Nucleus accumbens (tissue), 56 donors: ENCODE results near the gene ZNF892.

ENCODE experiments used
- DNase-seq, 56 donors: peaks; one replicate each; lab custom pipeline; 2025; lab: John Stamatoyannopoulos, UW

The ZNF892 gene

DNA sequence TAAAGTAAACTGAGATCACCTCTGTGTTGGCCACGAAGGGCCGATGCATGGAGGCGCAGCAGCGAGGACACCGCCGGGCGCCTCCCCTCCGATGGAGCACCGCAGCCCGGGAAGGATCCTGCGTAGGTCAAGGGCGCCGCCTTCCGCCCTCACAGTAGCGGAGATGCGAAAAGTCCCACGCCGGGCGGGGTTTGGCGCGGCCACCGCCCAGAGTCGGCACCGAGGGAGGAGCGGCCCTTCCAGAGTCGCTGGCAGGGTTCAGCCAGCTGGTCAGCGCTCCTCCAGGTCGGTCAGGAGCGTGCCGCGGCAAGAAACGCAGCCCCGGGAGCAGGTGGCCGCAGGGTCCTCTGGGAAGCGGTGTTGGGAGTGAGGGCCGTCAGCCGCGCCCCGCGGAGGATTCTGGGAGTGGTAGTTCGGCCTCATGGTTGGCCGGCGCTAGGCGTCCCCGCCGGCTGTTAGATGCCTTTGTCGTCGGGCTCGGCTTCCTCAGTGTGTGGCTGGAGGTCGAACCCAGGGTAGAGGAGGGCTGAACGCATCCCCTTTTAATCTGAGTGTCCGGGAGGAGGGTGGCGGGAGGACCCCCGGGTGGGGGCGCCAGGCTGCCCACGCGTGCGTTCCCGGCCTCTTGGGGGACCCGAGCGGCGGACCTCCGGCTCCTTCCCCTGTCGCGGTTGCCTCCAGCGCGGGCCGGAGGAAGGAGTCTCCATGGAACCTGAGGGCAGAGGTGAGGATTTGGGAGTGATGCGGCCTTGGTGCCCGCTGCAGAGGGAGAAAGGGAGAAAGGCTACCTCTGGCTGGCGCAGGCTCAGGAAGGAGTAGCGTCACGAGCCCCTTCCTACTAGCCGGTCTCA is at the start of gene ZNF892:
ZNF892 (plus strand) TSS at position 411 of the 851 bp plus-strand sequence; CDS start at position 706, 295 bp downstream.
- DNase-seq: peak; percentile 63 to 93 (median 86)

DNA sequence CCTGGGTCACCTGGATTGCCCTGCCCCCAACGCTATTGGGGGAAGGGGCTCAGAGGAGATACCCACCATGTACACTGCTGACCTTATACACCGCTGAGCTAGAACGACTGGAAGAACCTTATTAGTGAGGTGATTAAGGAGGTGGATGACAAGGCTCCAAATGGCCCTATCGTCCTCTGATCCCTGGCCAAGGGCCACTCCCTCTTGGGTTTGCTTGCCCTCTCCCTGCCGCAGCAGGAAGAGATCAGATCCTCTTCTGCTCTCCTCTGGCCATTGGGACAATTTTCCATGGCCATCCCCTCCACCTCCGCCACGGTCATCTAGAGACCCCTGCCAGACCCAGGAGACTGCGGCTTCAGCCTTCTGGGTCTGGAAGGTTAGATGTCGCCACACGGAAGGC is 48.9 kb upstream of the ZNF892 start:
- no peak for DNase-seq

DNA sequence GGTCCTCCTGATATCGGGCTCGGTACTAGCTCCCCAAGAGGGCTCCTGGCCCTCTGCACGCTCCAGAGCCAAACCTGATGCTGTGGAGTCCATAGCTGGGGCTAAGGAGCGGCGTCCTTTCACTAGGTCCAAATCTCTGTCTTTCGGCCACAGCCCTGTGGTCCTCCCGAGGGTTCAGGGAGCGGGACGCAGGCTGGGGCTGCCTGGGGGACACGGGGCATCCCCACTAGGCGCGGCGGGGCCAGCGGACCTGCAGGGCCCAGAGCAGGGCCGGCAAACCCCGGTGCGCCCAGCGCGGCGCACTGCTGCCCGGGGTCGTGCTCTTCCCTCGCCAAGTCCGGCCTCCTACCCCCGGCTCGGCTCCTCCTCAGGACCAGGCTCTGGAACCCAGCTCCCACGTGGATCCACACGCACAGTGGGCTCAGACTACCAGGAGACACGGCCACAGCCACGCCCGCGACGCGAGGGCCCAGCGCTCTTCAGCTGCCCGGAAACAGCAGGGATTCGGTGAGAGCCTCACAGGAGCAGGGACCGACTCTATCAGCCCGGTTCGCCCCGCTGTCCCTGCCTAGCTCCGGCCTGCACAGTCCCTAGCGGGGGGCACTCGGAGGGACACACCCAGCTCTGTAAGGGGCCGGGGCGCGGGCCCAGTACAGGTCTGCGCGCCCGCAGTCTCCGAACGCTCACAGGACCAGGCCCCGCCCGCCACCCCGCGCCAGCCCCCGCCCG is 48.3 kb upstream of the ZNF892 start:
- DNase-seq: peak in 45 of 56 donors; percentile 10 to 75 (median 36)

DNA sequence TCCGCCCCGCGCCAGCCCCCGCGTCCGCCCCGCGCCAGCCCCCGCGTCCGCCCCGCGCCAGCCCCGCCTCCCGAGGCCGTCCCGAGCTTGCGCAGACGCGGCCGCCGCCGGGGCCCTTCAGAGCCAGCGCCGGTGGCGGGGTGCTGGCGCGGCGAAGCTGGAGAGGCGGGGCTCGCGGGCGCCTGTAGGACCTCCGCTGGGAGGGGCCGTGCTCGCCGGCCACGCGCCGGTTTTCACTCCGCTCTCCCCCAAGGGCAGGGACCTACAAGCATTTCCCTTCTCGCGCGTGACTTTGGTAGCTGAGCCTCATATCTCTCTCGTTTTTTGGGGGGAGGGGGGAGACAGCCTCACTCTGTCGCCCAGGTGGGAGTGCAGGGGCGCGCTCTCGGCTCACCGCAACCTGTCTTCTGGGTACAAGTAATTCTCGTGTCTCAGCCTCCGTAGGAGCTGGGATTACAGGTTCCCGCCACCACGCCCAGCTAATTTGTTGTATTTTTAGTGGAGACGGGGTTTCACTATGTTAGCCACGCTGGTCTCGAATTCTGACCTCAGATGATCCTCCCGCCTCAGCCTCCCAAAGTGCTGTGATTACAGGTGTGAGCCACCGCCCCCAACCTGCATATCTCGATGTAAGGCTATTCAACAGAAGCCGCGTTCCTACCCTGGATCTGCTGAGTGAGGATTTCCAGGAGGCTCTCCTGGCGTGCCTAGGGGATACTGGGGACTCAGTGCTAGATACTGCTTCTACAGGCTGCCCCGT is 47.5 kb upstream of the ZNF892 start, which contains the start of gene ZNF514:
ZNF514 (minus strand) TSS at position 159 of the 760 bp plus-strand sequence. CDS start 6,595 bp downstream, outside the sequence.
- peak in 54 of 56 donors; percentile 9 to 86 (median 55) for DNase-seq

DNA sequence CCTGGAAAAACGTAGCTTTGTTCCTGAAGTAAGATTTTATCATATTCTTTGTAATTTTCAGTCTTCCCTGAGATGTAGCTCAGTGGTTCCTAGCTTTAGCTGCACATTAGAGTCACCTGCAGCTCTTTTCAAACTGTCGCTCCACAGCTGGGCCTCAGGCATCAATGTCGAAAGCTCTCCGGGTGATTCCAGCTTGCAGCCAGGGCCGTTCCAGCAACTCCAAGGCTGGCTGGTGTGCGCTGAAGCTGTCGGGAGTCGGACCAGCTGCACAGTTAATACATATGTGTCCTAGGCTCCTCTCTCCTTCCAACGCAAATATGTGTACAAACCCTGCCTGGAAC is 42.3 kb upstream of the ZNF892 start:
- DNase-seq: peak in 1 of 56 donors; percentile 57

DNA sequence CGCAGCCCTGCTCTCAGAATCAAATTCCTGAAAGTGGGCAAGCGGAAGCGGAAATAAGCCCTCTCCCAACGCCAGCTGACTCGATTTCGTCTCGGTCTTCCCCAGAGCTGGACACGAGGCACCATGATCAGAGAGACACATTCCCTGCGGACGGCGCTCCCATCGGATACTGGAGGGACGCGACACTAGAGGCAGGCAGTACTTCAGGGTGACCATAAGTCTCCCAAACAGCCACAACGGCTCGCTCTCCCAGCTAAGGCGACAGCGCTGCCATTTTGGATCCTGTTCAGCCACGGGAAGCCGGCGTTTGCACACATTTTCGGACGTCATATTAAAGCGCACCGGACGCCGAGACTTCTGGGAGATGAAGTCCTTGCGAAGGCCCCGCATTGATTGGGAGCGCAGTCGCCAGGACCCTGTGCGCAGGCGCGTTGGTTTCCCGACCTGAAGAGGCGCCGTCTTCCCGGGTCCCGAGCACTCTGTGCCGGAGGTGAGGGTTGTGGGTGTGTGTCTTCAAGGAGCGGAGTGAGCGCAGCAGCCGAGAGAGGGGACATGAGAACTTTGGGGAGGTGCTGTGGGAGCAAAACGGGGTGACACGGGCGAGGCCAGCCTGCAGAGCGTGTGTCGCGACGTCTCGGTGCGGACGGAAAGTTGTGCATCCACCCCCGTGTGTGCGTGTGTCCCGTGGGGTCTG is 41.8 kb upstream of the ZNF892 start, which contains the start of gene ZNF2:
ZNF2 (plus strand) TSS at position 439 of the 694 bp plus-strand sequence. CDS start 10,418 bp downstream, outside the sequence.
- DNase-seq: peak in 55 of 56 donors; percentile 75 to 99 (median 96)

DNA sequence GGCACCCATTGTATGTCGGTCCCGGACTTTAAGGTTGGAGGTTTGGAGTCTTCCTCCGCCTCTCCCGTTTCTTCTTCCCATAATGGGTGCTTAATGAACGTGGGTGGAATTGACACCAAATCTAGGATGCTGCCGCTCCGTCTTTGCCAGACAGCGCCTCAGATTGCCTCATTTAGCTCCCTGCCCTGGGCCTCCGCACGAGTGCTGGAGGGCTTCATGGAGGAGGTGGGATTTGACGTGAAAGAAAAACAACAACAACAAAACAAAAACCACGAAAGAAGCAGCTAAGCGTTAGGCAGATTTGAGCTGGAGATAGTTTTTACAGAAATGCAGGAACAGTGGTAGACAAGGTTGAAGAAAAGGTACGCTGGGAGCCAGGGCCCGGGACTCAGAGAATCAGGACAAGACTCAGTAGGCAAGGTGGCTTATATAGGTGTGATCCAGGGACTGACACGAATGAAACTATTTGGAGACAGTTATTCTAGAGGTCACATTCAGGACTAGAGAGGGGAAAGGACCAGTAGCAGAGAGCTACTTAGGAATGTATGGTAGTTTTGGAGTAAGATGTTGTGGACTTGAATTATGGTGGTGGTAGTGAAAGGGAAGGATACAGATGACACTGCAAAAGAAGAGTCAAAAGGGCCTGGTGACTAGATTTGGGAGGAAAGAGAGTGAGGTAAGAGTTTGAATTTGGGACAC is 41.1 kb upstream of the ZNF892 start:
- DNase-seq: peak in 3 of 56 donors; percentile 32 to 61 (median 43)

DNA sequence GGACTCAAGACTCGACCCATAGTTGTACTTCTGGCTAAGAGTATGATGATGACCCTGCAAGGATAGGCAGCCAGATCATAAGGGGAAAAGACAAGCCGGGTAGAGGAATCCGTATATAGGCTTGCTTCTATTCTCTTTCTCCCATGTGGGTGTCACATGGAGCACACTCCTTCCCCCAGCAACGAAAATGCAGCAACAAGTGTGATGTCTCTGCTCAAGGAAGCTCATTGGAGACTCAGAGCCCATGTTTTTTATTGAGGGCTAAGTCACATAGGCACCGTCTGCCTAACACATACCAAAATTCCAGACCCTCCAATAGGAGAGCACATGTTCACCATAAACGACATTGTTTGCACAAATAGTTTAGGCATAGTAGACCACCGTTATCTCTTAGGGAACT is 35.4 kb upstream of the ZNF892 start:
- no peak for DNase-seq

DNA sequence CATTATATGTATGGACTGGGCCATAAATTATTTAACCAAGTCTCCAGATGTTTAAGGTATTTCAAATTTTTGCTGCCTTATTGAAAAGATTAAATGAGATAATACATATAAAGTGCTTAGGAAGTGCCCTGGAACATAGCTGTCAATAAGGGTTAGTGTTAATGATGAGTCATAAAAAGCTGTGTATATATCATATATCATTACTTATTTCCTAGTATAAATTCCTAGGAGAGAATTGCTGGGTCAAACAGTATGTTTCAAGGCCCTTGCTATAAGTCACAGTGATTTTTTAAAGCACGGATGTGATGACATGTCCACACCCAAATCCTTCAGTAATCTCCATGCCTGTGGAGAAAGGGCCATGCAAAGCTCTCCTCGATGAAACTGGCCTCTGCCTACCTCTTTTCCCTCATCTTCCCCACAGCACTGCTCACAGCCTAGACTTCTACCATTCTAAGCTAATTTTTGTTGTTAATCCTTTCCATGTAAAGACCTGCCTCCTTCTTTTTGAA is 33.2 kb upstream of the ZNF892 start:
- no peak for DNase-seq

DNA sequence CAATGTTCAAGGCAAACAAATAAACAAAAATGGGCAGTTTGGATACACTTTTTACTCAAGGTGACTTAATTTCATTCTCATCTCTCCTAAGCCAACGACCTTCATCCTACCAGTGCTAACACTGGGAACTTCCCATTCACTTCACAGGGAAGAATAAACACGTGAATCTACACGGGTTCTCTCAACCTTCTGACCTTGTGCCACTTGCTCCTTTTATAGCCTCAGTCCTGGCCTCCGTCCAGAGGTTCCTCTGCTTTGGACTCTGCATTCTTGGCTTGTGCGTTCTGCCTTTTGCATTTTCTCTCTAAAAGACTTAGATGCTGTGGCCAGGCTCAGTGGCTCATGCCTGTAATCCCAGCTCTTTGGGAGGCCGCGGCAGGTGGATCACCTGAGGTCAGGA is 27.9 kb upstream of the ZNF892 start:
- no peak for DNase-seq

DNA sequence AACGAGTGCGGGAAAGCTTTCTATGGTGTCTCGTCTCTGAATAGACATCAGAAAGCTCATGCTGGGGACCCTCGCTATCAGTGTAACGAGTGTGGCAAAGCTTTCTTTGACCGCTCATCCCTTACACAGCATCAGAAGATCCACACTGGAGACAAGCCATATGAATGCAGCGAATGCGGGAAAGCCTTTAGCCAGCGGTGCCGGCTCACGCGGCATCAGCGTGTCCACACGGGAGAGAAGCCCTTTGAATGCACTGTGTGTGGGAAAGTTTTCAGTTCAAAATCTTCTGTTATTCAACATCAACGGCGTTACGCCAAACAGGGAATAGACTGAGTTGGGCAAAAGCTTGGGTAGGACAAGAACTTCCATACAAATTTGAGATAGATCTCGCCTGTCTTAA is 25.5 kb upstream of the ZNF892 start:
- DNase-seq: no peak

DNA sequence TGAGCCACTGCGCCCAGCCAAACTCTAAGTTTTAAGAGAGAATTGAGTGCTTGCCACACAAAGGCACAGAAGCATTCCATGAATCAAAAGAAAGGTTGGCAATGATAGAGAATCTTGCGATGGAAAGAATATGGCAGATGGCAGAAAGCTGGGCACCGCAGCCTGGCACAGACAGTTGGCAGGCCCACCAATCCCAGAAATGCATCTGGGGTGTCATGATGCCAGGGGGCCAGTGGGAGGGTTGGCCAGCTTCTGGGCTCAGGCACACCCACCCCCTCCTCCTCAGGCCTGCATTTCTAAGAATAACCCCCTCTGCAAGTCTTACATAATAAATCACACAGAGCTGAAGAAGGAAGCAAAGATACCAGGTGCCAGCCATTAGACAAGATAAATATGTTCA is 22.1 kb upstream of the ZNF892 start:
- no peak for DNase-seq

DNA sequence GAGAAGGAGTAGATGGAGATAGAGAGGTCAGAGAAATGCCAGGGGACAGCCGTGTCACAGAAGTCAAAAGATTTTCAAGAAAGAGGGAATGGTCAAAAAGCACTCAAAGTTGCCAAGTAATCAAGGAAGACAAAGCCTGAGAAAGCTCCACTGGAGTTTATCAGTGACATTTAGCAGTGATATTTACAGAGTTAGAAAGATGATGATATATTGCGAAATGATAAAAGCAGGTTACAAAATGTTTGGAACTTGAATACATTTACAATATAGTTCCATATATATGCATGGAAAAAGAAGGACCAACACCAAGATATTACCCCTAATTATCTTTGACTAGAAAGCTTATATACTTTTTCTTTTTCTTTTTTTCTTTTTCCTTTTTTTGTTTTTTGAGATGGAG is 21.3 kb upstream of the ZNF892 start:
- no peak for DNase-seq

DNA sequence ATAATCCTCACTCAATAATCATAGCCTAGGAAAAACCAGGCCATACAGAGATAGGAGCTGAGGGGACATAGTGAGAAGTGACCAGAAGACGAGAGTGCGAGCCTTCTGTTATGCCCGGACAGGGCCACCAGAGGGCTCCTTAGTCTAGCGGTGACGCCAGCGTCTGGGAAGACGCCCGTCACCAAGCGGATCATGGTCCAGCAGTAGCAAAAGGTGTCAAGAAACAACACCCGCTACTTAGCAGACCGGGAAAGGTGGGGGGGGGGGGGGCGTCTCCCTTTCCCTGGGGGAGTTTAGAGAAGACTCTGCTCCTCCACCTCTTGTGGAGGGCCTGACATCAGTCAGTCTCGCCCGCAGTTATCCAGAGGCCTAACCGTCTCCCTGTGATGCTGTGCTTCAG is 14.4 kb upstream of the ZNF892 start:
- DNase-seq: peak in 45 of 56 donors; percentile 2 to 80 (median 27)

DNA sequence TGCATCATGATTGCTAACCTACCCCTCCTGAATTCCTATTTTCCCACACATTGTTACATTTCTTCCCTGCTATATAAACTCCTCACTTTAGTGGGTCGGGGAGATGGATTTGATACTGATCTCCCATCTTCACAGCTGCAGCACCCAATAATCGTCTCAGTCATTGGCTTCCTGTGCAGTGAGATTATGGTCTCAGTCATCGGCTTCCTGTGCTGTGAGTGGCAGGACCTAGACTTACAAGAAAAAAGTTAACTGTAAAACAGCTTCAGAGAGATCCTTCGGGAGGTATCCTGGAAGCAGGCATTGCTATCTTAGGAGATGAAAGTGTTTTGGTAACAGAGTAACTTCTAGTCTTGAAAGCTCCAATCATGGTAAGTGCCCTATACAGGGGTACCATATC is 3.4 kb upstream of the ZNF892 start:
- DNase-seq: no peak

DNA sequence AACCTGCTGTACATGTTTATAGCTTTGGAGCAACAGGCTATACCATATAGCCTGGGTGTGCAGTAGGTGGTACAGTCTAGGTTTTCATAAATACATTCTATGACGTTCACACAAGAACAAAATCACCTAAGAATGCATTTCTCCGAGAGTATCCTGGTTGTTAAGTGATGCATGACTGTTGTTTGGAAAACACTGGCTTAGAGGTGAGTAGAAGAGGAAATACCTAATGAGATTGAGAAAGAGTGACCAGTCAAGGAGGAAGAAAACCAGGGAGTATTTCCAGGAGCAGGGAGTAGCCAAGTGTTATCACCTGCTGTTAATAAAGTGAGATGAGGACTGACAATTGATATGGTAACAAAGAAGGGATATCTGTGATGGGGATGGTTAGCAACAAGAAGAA is 2.9 kb upstream of the ZNF892 start:
- no peak for DNase-seq

DNA sequence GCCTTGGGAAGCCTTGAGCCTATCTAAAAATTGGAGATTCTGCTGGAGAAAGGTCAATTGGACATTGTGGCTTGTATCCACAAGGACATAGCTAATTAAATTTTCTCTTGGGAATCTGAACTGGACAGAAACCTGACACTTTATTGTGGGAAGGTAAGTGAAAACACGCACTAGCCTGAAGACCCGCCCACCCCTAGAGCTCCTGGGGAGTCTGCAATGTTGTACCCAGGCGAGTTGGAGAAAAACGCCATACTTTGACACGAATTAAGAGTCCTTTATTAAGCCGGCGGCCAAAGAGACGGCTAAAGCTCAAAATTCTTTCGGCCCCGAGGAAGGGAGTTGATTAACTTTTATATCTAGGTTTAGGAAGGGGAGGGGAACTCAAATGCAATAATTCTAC is 1.2 kb upstream of the ZNF892 start:
- DNase-seq: no peak

DNA sequence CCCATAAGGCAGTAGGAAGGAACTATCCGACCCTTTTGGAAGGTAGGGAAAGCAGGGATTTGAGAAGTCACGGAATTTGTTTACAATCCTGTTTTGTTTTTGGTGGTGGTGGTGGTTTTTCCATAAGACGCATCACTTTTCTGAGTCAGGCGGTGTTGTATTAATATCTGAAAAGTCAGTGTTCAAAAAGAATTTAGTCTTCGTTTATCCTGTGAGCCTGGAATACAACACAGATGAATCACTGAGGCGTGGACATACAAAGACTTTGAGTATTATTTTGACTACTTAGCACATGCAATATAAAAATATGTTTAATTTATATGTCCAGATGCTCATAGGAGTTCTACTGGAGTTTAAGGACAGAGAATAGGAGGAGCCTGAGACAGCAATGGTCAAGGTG is 785 bp downstream of the ZNF892 start:
- DNase-seq: no peak

DNA sequence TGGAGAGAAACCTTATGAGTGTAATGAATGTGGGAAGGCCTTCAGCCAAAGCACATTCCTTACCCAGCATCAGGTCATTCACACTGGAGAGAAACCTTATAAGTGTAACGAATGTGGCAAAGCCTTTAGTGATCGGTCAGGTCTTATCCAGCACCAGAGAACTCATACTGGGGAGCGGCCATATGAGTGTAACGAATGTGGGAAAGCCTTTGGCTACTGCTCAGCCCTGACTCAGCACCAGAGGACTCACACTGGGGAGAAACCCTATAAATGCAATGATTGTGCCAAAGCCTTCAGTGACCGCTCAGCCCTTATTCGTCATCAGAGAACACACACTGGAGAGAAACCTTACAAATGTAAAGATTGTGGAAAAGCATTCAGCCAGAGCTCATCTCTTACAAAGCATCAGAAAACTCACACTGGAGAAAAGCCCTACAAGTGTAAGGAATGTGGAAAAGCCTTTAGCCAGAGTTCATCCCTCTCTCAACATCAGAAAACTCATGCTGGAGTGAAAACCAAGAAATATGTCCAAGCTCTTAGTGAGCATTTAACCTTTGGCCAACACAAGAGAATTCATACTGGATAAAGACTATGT is 7.8 kb downstream of the ZNF892 start:
- no peak for DNase-seq
